NCI-H128 (cell line): ENCODE measurements around the gene STARD8.
"Not testable (repeated sequence)": the region's sequence is repeated elsewhere in the genome, so short reads cannot be mapped to it uniquely, and the experiment has no call there.

ENCODE experiments used
- DNase-seq: peaks from one replicate; lab custom pipeline; 2025; ENCODE audit not compliant: unreplicated experiment; lab: John Stamatoyannopoulos, UW

The STARD8 gene

GRCh38 chrX:68717663-68718442, 70.4 kb downstream of the STARD8 start:
- DNase-seq = no peak

- no peak for DNase-seq
These were observed 71.0 kb downstream of the STARD8 start for GRCh38 chrX:68718443-68718820.

DNA sequence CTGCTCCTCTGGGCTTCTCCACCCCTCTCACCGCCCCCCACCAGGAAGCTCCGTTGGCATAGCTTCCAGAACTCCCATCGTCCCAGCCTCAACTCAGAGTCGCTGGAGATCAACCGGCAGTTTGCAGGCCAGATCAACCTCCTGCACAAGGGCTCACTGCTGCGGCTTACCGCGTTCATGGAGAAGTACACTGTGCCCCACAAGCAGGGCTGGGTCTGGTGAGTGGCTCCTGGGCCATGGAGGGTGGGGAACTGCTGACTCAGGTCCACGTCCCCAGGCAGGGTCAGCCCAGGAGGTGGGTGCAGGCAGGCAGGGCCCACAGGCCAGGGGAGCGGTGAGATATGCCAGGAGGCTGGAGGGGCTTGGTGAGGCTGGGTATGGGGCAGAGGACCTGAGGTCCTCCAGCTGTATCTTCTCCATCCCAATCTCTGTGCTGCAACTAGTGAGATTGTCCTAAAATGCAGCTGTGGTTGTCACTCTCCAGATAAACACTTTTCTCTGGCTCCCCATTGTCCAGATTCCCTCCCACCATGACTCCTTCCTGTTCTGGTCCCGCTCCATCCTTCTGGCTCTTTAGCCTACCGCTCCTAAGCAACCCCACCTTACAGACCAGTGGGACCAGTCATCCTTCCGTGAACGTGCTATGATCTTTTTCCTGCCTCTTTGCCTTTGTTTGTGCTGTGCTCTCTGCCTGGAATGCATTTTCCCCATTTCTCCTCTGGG, 71.9 kb downstream of the STARD8 start:
- DNase-seq = no peak

DNA sequence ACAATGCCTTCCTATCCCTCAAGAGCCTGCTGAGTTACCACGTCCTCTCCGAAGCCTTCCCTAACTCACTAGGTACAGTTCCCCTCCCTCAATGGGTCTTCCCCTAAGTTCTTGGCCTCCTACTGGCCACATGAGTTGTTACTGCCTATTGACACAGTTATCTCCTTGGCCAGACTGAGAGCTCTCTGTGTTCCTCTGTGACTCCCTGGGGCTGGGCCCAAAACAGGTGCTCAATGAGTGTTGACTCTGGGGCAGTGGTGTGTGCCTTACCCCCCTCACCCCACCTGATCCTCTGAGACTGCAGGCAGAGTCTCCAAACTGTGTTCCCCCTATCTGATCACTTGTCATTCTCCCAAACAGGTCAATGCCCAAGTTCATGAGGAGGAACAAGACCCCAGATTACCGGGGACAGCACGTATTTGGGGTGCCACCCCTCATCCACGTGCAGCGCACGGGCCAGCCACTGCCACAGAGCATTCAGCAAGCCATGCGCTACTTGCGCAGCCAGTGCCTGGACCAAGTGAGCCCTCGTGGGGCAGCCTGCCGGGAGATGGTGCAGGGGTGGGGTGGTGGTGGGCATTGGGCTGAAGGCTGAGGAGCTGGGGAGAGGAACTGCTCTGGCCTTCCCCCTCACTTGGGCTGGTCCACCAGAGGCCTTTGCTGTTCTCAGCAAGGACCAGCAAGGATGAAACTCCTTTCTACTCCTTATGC, 72.6 kb downstream of the STARD8 start:
- DNase-seq = no peak

DNA sequence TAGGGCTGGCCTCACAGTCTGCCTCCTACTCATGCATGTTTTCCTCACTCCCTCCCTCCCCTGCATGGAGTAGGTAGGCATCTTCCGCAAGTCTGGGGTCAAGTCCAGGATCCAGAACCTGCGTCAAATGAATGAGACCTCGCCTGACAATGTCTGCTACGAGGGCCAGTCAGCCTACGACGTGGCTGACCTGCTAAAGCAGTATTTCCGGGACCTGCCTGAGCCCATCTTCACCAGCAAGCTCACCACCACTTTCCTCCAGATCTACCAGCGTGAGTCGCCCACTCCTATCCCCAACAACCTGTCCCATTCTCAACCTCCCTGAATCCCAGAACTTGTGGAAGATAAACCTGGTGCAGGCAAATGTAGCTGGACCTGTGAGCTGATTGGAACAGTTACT, 73.4 kb downstream of the STARD8 start:
- no peak for DNase-seq

GRCh38 chrX:68721546-68721945, 74.1 kb downstream of the STARD8 start:
- no peak for DNase-seq

DNA sequence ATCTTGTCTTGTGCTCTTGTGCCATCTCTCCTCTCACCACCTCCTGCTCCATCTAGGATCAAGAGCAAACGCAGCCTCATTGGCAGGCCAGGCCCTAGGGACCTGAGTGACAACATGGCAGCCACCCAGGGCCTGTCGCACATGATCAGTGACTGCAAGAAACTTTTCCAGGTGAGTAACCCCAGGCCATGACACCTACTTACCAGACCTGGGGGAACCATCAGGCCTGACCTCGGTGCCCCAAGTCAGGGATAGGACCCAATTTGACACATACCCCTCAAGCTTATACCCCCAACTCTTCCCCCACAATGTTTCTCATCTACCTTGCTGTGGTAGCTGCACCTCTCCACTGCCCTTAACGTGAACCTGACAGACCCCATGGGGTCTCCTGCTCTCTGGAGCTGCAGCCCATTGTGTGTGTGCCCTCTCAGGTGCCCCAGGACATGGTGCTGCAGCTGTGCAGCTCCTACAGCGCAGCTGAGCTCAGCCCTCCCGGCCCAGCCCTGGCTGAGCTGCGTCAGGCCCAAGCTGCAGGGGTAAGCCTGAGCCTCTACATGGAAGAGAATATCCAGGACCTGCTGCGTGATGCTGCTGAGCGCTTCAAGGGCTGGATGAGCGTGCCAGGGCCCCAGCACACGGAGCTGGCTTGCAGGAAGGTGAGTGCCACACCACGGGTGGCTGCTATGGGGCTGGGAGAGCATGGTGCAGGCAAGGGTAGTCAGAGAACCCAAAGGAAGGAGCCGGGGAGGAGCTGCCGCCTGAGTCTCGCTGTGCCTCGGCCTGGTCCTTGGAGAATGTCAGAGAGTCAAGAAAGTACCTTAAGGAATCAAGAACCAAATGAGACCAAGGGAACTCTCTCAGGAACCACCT, 74.8 kb downstream of the STARD8 start:
- no peak for DNase-seq

- no peak for DNase-seq
These were observed 76.2 kb downstream of the STARD8 start for GRCh38 chrX:68723491-68724155.

GRCh38 chrX:68724531-68725020, 77.1 kb downstream of the STARD8 start:
- DNase-seq = no peak

- DNase-seq = no peak
These were observed 78.4 kb downstream of the STARD8 start for GRCh38 chrX:68725756-68726365.

GRCh38 chrX:68726366-68726765, 78.9 kb downstream of the STARD8 start:
- no peak for DNase-seq

DNA sequence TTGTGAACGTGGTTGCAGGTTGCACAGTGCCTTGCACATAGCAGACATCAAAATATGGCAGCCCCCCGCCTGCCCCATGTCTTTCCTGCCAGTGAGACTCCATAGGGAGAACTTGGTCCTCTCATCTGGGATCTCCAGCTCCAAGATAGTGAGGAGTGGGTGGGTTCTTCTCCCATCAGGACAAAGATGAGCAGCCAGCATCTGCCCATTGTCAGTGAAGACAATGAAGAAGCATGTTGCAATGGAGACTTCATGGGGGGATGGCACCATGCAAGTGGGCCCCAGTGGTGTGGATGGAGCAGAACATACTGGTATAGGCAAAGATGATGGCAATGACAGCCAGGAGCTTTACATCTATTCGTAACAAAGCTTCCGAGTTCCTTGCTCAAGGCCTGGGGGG, 80.2 kb downstream of the STARD8 start:
- no peak for DNase-seq

DNA sequence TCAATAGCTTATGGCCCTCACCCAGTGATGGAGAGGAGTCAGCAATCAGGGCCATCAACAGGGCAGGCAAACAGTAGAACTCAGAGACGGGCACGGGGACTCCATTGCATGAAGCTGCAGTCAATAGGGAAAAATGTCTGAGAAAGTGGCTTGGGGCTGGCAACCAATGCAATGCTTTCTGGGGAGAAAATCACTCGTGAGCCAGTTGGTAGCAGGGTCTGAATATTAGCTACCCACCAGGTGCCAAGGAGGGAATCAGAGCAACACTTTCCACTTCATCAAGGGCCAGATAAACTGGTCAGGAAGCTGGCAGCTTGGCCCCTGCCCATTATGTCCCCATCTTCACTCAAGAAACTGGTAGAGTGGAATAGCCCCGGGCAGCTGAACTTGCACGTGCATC, 80.7 kb downstream of the STARD8 start:
- no peak for DNase-seq

DNA sequence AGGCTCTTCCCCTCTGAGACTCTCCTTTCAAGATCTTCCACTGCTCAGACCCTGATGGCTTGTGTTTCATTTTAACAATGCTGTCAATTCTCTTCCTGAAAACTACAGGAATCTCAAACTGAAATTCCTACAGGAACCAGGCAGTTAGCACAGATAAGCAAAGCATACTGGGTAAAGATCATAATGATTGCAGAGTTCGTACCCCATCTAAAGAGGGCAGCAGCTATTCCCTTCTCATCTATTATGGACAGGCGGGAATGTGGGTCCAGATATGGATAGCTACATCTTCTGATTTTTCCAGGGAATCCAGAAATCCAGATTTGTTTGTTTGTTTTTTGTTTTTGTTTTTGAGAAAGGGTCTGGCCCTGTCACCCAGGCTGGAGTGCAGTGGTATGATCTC, 83.8 kb downstream of the STARD8 start:
- DNase-seq = no peak

DNA sequence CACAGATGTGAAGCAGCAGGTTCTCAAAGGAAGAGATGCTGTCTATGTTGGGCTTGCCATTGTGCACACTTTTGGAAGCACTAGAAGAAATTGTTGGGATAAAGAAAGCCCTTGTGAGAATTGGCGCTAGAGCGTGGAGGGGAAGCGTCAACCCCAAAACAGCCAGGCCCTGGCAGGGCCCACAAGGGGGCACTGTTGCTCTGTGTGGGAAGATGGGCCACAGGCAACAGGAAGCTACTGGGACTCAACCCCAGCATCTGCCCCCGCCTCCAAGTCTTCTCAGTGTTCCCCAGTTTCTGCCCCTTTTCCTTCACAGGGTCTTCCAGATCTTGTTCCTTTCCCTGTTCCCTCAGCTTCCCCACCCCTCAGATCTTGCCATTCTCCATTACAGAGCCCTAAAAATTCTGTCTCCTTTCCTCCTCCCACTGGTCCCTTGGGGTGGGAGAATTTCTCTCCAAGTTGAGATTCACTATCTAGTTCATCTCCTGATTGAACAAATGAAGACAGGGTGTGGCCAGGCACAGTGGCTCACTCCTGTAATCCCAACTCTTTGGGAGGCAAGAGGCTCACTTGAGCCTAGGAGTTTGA, 85.5 kb downstream of the STARD8 start:
- peak; percentile 3 for DNase-seq

GRCh38 chrX:68735266-68735665, 87.8 kb downstream of the STARD8 start:
- DNase-seq = no peak

GRCh38 chrX:68741864-68742263, 94.4 kb downstream of the STARD8 start:
- not testable (repeated sequence) for DNase-seq

DNA sequence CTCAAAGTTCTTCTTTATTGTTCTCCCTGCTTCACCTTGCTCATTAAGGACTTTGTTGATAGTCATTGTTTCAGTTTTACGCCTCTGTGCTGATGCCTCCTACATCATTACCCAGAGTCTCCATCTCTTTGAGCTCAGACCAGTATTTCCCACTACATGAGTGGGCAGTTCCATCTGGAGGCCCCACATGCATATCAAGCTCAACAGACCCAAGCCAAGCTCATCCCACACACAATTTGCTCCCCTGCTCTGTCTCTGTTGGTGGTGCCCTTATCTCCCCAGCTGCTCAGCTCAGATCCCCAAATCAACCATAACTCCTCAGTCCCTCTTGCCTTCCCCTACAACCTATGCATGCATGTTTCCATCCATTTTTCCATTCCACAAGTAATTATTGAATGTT, 96.3 kb downstream of the STARD8 start:
- DNase-seq = no peak

- no peak for DNase-seq
These were observed 99.5 kb downstream of the STARD8 start for GRCh38 chrX:68746988-68747387.

- DNase-seq = no peak
These were observed 100.6 kb downstream of the STARD8 start for GRCh38 chrX:68748030-68748429.
